ENCODE measurements around the gene CC2D2A.

DNA sequence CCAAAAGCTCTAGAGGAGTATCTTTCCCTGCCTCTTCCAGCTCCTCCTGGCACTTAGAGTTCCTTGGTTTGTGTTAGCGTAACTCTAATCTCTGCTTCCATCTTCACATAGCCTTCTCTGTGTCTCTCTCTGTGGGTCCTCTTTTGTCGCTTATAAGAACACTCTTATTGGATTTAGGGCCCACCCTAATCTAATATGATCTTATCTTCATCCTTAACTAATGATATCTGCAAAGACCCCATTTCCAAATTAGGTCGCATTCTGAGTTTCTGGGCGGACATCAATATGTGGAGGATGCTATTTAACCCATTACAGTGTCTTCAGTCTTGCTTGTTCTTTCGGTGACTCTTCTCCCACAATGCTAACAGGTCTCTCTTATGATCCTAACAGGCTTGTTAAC is 72.3 kb downstream of the CC2D2A start:
- TF ChIP-seq ZFAT (CRISPR knock-in tag; conservative IDR thresholded peaks at IDR 0.05) (no peak), EP300 (IDR thresholded peaks at IDR 0.05; ENCODE audit: low read depth in 2 of 2, low read length in 2 of 2) (no peak), EP300 (CRISPR knock-in tag; IDR thresholded peaks at IDR 0.05; ENCODE audit: borderline replicate concordance) (no peak)
